SK-N-MC (cell line): Measurements from ENCODE around the gene PDIA2.

Experiments used
- EZH2 ChIP-seq: fragments of 200-600 bp; sonication (generic); IDR thresholded peaks from one replicate; pipeline ENCODE4 v1.6.1; 2017; ENCODE audit warnings: antibody characterized with exemption
- FOXP2 ChIP-seq: optimal IDR thresholded peaks from 2 replicates; pipeline ENCODE3; 2011; ENCODE audit warnings: mild to moderate bottlenecking, moderate library complexity; ENCODE audit not compliant: insufficient read depth; ENCODE audit errors: extremely low read length, control extremely low read depth
- POLR2AphosphoS5 ChIP-seq: IDR thresholded peaks from 2 replicates; pipeline ENCODE4 v1.6.1; 2012; ENCODE audit warnings: mild to moderate bottlenecking, low read depth, low read length, borderline replicate concordance

DNA sequence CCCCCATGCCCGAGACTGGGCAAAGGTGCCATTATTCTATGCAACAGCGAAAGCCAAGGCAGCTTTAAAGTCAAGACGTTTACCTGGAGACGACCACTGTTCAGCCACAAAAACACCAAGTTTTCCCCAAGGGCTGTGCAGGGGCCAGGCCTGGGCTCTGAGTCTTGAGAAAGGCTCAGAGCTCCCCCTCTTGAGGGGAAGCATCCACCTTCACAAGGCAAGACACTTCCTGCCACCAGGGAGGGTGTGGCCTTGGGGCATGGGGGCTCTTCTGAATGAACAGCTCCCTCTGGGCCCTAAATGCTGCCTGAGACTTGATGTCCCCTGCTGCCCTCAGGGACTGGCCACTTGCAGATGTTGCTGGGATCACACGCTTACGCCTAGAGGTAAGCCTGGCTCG is 26.5 kb downstream of the PDIA2 start:
- TF ChIP-seq POLR2AphosphoS5 (no peak), EZH2 (no peak), FOXP2 (no peak)
